HL-60 (cell line): ENCODE data around the gene MICAL2.

ENCODE experiments used
- DNase-seq, 2 experiments: peaks; one replicate each; pipeline ENCODE4 v3.0.0-alpha.2; 2010 to 2020; ENCODE audit warnings: low read depth in 1 of 2, low spot score in 1 of 2
- H3K27ac ChIP-seq: fragments of 250-450 bp; sonication (Bioruptor Pico); replicated peaks from 2 replicates; pipeline ENCODE4 v1.5.1; 2020; ENCODE audit warnings: mild to moderate bottlenecking, moderate library complexity
- H3K27me3 ChIP-seq: fragments of 250-450 bp; sonication (Bioruptor Pico); 2 replicates; pipeline ENCODE4 v1.5.1; 2021; ENCODE audit warnings: mild to moderate bottlenecking, moderate library complexity; ENCODE audit not compliant: insufficient read depth, poor library complexity, severe bottlenecking
- H3K4me3 ChIP-seq: replicated peaks from 2 replicates; pipeline ENCODE4 v1.5.1; 2011; ENCODE audit warnings: mild to moderate bottlenecking, control low read depth, low read length; ENCODE audit not compliant: insufficient read depth
- CTCF ChIP-seq: IDR thresholded peaks from one replicate; pipeline ENCODE4 v1.5.1; 2011; ENCODE audit warnings: low read length, control low read depth, inconsistent platforms; ENCODE audit not compliant: insufficient read depth
- GABPA ChIP-seq: IDR thresholded peaks from 2 replicates; pipeline ENCODE4 v1.6.1; 2012; ENCODE audit warnings: low read depth
- POLR2AphosphoS5 ChIP-seq: IDR thresholded peaks from 2 replicates; pipeline ENCODE4 v1.6.1; 2012; ENCODE audit warnings: low read depth
- REST ChIP-seq: IDR thresholded peaks from 2 replicates; pipeline ENCODE4 v1.6.1; 2012; ENCODE audit warnings: low read depth; ENCODE audit not compliant: insufficient replicate concordance
- SPI1 ChIP-seq: IDR thresholded peaks from 2 replicates; pipeline ENCODE4 v1.6.1; 2012; ENCODE audit warnings: low read depth, mild to moderate bottlenecking, borderline replicate concordance

MICAL2 gene

GRCh38 chr11:12216671-12217374, 106.4 kb downstream of the MICAL2 start:
- DNase-seq, result no peak
- TF ChIP-seq POLR2AphosphoS5, result no peak
- no peak for TF ChIP-seq GABPA
- TF ChIP-seq CTCF, result no peak
- TF ChIP-seq SPI1, result no peak
- TF ChIP-seq REST, result no peak
- Histone ChIP-seq H3K27ac (no peak overlapping the region), H3K27me3 (no peaks in the 10 kb centered on the region), H3K4me3 (no peak overlapping the region)

- no peak overlapping the region for H3K27ac ChIP-seq
- no peak for TF ChIP-seq SPI1
- no peak for TF ChIP-seq POLR2AphosphoS5
- no peak for TF ChIP-seq REST
- TF ChIP-seq CTCF, result no peak
- TF ChIP-seq GABPA, result no peak
- no peak for DNase-seq
- H3K27me3 ChIP-seq, result no peaks in the 10 kb centered on the region
- H3K4me3 ChIP-seq, result no peak overlapping the region
Measured at GRCh38 chr11:12217879-12218278, 107.5 kb downstream of the MICAL2 start.

- Histone ChIP-seq H3K27me3 (no peaks in the 10 kb centered on the region), H3K4me3 (no peak overlapping the region), H3K27ac (no peak overlapping the region)
- DNase-seq, result no peak
- no peak for TF ChIP-seq CTCF
- TF ChIP-seq SPI1, result no peak
Measured at GRCh38 chr11:12218909-12219308, 108.5 kb downstream of the MICAL2 start.

DNA sequence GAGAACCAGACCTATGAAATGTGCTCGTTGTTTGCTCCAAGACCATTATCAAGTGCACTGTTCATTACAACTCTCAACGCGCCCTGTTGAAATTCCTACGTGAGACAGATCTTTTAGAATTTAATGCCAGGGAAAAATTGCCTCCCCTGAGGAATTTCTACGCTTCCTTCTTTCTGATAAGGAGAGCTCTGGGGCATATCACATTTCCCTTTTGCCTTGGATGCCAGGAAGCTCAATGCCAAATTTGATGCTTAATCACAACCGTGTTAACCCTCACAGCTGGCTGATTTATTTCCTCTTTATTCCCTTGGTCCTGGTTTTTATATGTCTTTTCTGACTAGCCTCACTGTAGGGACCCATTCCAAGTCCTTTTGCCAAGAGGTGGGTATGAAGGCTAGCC, 109.4 kb downstream of the MICAL2 start:
- TF ChIP-seq REST (no peak), SPI1 (no peak)
- no peak for DNase-seq
- Histone ChIP-seq H3K27ac (no peak overlapping the region), H3K4me3 (no peak overlapping the region), H3K27me3 (no peaks in the 10 kb centered on the region)
